Mesothelial cell of epicardium (in vitro differentiated cells): Measurements from ENCODE around the gene EMC10. TPM values are rescaled to one million over a fixed set of nuclear protein-coding genes. Genes with fewer than 3 reads are reported as not detected.

Experiments used
- DNase-seq, 2 experiments: peaks; one replicate each; pipeline ENCODE4 v3.0.0; 2021; ENCODE audit warnings: low spot score in 2 of 2; ENCODE audit not compliant: unreplicated experiment in 2 of 2
- H3K27ac Mint-ChIP-seq: 2 replicates; pipeline ENCODE4 v1.8.0; 2021; ENCODE audit warnings: mixed read lengths
- H3K27me3 Mint-ChIP-seq: 2 replicates; pipeline ENCODE4 v1.8.0; 2021; ENCODE audit warnings: low read depth, mixed read lengths
- H3K36me3 Mint-ChIP-seq: 2 replicates; pipeline ENCODE4 v1.8.0; 2021; ENCODE audit warnings: mixed read lengths
- H3K4me1 Mint-ChIP-seq: 2 replicates; pipeline ENCODE4 v1.8.0; 2021; ENCODE audit warnings: mixed read lengths
- H3K4me3 Mint-ChIP-seq: 2 replicates; pipeline ENCODE4 v1.8.0; 2021; ENCODE audit warnings: mild to moderate bottlenecking, moderate library complexity, mixed read lengths
- H3K9me3 Mint-ChIP-seq: 2 replicates; pipeline ENCODE4 v1.8.0; 2021; ENCODE audit warnings: mixed read lengths
- total RNA-seq: library from RNA; stranded (reverse); gene quantifications from 3 replicates; pipeline ENCODE4 v1.2.1, GENCODE V29; 2021
- TF ChIP-seq, protein P1 (sequence below): fragments of 200-600 bp; sonication (generic); IDR thresholded peaks from one replicate; pipeline ENCODE4 v1.5.0; 2021; ENCODE audit warnings: antibody characterized with exemption; ENCODE audit not compliant: unreplicated experiment

EMC10 gene
- total RNA-seq, 1 donor from 2014 or later, result 176 TPM

- no peak for DNase-seq
- Mint-ChIP-seq H3K9me3 (no peaks in the 10 kb centered on the region), H3K4me3 (no peak overlapping the region), H3K36me3 (peaks cover 6% of the 10 kb centered on the region), H3K27ac (no peak overlapping the region), H3K4me1 (peaks cover 35% of the 10 kb centered on the region), H3K27me3 (peaks cover 74% of the 10 kb centered on the region)
- TF ChIP-seq, protein P1, sequence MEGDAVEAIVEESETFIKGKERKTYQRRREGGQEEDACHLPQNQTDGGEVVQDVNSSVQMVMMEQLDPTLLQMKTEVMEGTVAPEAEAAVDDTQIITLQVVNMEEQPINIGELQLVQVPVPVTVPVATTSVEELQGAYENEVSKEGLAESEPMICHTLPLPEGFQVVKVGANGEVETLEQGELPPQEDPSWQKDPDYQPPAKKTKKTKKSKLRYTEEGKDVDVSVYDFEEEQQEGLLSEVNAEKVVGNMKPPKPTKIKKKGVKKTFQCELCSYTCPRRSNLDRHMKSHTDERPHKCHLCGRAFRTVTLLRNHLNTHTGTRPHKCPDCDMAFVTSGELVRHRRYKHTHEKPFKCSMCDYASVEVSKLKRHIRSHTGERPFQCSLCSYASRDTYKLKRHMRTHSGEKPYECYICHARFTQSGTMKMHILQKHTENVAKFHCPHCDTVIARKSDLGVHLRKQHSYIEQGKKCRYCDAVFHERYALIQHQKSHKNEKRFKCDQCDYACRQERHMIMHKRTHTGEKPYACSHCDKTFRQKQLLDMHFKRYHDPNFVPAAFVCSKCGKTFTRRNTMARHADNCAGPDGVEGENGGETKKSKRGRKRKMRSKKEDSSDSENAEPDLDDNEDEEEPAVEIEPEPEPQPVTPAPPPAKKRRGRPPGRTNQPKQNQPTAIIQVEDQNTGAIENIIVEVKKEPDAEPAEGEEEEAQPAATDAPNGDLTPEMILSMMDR, result no peak
Observed at GRCh38 chr19:50493171-50493570, 16.9 kb downstream of the EMC10 start.

GRCh38 chr19:50494186-50495019 lies 18.1 kb downstream of the EMC10 start:
- Mint-ChIP-seq H3K9me3 (no peaks in the 10 kb centered on the region), H3K27me3 (peaks cover 62% of the 10 kb centered on the region), H3K4me1 (peaks cover 24% of the 10 kb centered on the region), H3K4me3 (no peak overlapping the region), H3K36me3 (peaks cover 6% of the 10 kb centered on the region), H3K27ac (no peak overlapping the region)
- DNase-seq, result no peak
- TF ChIP-seq, protein P1, result no peak

DNA sequence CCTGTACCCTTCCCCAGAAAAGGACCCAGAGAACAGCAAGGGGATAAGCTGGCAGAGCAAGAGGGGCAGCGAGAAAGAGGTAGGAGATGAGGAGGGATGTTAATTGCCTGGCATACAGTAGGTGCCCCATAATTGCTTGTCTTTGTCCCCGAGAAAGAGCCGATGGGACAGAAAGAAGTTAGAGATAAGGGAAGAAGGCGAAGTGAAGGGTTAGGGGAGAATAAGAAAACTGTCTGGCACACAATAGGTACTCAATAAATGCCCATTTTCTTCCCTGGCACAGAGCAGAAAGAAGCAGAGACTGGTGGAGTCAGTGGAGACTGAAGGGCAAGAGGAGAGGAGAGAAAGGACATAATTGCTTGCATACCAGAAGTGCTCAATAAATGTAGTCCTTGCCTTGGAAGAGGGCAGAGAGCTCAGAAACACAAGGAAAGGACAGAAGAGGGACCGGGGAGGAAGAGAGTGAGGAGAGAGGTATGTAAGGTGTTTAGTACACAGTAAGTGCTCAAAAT lies 18.8 kb downstream of the EMC10 start:
- DNase-seq, result no peak
- H3K4me3 Mint-ChIP-seq, result no peak overlapping the region
- H3K27ac Mint-ChIP-seq, result no peak overlapping the region
- H3K4me1 Mint-ChIP-seq, result peaks cover 20% of the 10 kb centered on the region
- no peaks in the 10 kb centered on the region for H3K9me3 Mint-ChIP-seq
- H3K27me3 Mint-ChIP-seq, result peaks cover 58% of the 10 kb centered on the region
- H3K36me3 Mint-ChIP-seq, result peaks cover 6% of the 10 kb centered on the region
- TF ChIP-seq, protein P1, result no peak

DNA sequence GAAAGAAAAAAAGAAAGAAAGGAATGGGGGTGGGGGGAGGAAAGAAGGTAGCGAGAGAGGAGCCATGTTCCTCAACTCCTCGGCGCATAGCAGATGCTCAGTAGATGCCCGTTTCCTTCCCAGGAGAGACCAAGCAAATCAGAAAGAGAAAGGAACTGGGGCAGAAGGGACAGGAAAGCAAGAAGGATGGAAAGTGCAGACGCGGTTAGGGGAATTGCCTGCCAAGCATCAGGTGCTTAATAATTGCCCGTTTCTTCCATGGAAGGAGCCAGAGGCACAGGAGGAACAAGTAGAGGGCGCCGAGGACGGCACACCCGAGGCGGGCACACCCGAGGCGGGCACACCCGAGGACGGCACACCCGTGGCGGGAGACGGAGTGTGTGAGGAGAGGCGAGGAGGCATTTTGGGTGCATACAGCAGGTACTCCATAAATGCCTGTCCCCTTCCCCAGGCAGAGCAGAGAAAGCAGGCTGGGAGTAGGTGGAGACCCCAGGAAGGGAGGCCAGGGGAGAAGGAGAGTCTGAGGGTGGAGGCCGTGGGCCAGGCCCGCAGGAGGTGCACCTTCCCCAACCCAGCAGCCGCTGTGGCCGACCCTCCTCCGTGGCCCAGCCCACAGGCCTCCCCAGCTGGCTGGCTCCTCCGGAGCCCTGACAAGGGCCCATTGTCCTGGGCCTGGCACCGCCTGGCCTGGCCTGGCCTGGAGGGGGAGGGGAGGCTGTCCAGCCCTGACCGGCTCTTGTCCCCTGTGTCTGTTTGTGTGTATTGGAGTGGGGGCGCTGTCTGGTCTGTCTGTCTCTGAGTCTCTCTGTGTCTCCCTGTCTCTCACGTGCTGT lies 20.1 kb downstream of the EMC10 start:
- Mint-ChIP-seq H3K36me3 (no peaks in the 10 kb centered on the region), H3K27me3 (peaks cover 54% of the 10 kb centered on the region), H3K27ac (no peak overlapping the region), H3K4me3 (no peak overlapping the region), H3K4me1 (peaks cover 13% of the 10 kb centered on the region), H3K9me3 (no peaks in the 10 kb centered on the region)
- TF ChIP-seq, protein P1, result no peak
- DNase-seq, result no peak

DNA sequence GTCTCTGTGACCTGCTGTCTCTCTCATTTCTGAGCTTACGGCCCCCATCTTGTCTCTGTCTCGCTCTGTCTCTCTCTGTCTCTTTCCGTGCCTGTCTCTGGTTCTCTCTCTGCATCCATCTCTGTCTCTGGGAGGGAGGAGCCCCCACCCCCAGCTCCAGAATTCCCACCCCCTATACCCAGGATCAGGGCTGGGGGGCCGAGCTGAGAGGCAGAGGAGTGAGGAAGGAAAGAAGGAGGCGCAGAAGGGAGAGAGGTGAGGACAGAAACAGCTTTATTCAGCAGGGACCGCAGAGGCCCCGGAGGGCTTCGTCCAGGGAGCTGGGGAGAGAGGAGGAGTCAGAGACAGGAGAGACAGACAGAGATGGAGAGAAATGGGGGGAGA lies 20.7 kb downstream of the EMC10 start:
- Mint-ChIP-seq H3K4me1 (peaks cover 7% of the 10 kb centered on the region), H3K36me3 (no peaks in the 10 kb centered on the region), H3K27me3 (peaks cover 53% of the 10 kb centered on the region), H3K4me3 (no peak overlapping the region), H3K27ac (no peak overlapping the region), H3K9me3 (no peaks in the 10 kb centered on the region)
- TF ChIP-seq, protein P1, result no peak
- DNase-seq, result no peak
